ENCODE data around the gene HOXA2.
A peak's percentile ranks its signal among the peaks of the same experiment; 100 is the strongest.

HOXA2 gene

GRCh38 chr7:27145914-27146412 lies 43.5 kb upstream of the HOXA2 start (continued):
- no peak for TF ChIP-seq IKZF3 (tag by site-specific recombination; IDR thresholded peaks at IDR 0.05)
- no peak for TF ChIP-seq ZNF311 (tag by site-specific recombination; IDR thresholded peaks at IDR 0.05; ENCODE audit: borderline replicate concordance)
- TF ChIP-seq ZNF785 (tag by site-specific recombination; IDR thresholded peaks at IDR 0.05) = no peak
- no peak for TF ChIP-seq GLIS1 (tag by site-specific recombination; IDR thresholded peaks at IDR 0.05)
- TF ChIP-seq ZNF629 (tag by site-specific recombination; IDR thresholded peaks at IDR 0.05) = no peak
- no peak for TF ChIP-seq ZBTB48 (tag by site-specific recombination; IDR thresholded peaks at IDR 0.05)
- TF ChIP-seq, protein P1, sequence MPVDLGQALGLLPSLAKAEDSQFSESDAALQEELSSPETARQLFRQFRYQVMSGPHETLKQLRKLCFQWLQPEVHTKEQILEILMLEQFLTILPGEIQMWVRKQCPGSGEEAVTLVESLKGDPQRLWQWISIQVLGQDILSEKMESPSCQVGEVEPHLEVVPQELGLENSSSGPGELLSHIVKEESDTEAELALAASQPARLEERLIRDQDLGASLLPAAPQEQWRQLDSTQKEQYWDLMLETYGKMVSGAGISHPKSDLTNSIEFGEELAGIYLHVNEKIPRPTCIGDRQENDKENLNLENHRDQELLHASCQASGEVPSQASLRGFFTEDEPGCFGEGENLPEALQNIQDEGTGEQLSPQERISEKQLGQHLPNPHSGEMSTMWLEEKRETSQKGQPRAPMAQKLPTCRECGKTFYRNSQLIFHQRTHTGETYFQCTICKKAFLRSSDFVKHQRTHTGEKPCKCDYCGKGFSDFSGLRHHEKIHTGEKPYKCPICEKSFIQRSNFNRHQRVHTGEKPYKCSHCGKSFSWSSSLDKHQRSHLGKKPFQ (tag by site-specific recombination; IDR thresholded peaks at IDR 0.05) = 0 out of 2 replicates have a peak, but pooled peaks have one; percentile 27
- no peak for TF ChIP-seq YY2 (tag by site-specific recombination; IDR thresholded peaks at IDR 0.05)
- TF ChIP-seq ZNF394 (tag by site-specific recombination; IDR thresholded peaks at IDR 0.05; ENCODE audit: borderline replicate concordance) = no peak
- no peak; the same call in 1 of the 2 replicates for TF ChIP-seq ZXDB (tag by site-specific recombination; IDR thresholded peaks at IDR 0.05)
- TF ChIP-seq HOXA7 (CRISPR knock-in tag; IDR thresholded peaks at IDR 0.05; ENCODE audit: borderline replicate concordance) = no peak
- TF ChIP-seq ZNF677 (tag by site-specific recombination; IDR thresholded peaks at IDR 0.05) = no peak
- TF ChIP-seq ZSCAN23 (tag by site-specific recombination; IDR thresholded peaks at IDR 0.05) = no peak
- peak; percentile 0; the same call in 1 of the 2 replicates for TF ChIP-seq ZBTB17 (tag by site-specific recombination; IDR thresholded peaks at IDR 0.05)
- TF ChIP-seq ZNF600 (tag by site-specific recombination; IDR thresholded peaks at IDR 0.05) = no peak
- TF ChIP-seq ZNF791 (tag by site-specific recombination; IDR thresholded peaks at IDR 0.05) = no peak
- TF ChIP-seq, protein P2, sequence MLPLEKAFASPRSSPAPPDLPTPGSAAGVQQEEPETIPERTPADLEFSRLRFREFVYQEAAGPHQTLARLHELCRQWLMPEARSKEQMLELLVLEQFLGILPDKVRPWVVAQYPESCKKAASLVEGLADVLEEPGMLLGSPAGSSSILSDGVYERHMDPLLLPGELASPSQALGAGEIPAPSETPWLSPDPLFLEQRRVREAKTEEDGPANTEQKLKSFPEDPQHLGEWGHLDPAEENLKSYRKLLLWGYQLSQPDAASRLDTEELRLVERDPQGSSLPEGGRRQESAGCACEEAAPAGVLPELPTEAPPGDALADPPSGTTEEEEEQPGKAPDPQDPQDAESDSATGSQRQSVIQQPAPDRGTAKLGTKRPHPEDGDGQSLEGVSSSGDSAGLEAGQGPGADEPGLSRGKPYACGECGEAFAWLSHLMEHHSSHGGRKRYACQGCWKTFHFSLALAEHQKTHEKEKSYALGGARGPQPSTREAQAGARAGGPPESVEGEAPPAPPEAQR (tag by site-specific recombination; IDR thresholded peaks at IDR 0.05) = no peak
- no peak for TF ChIP-seq ZNF132 (tag by site-specific recombination; IDR thresholded peaks at IDR 0.05; ENCODE audit: borderline replicate concordance)
- no peak for TF ChIP-seq ZNF571 (tag by site-specific recombination; IDR thresholded peaks at IDR 0.05)
- no peak for TF ChIP-seq ZNF768 (tag by site-specific recombination; IDR thresholded peaks at IDR 0.05)
- TF ChIP-seq ZNF10 (tag by site-specific recombination; IDR thresholded peaks at IDR 0.05) = no peak
- TF ChIP-seq ZNF48 (tag by site-specific recombination; IDR thresholded peaks at IDR 0.05) = no peak
- TF ChIP-seq, protein P3, sequence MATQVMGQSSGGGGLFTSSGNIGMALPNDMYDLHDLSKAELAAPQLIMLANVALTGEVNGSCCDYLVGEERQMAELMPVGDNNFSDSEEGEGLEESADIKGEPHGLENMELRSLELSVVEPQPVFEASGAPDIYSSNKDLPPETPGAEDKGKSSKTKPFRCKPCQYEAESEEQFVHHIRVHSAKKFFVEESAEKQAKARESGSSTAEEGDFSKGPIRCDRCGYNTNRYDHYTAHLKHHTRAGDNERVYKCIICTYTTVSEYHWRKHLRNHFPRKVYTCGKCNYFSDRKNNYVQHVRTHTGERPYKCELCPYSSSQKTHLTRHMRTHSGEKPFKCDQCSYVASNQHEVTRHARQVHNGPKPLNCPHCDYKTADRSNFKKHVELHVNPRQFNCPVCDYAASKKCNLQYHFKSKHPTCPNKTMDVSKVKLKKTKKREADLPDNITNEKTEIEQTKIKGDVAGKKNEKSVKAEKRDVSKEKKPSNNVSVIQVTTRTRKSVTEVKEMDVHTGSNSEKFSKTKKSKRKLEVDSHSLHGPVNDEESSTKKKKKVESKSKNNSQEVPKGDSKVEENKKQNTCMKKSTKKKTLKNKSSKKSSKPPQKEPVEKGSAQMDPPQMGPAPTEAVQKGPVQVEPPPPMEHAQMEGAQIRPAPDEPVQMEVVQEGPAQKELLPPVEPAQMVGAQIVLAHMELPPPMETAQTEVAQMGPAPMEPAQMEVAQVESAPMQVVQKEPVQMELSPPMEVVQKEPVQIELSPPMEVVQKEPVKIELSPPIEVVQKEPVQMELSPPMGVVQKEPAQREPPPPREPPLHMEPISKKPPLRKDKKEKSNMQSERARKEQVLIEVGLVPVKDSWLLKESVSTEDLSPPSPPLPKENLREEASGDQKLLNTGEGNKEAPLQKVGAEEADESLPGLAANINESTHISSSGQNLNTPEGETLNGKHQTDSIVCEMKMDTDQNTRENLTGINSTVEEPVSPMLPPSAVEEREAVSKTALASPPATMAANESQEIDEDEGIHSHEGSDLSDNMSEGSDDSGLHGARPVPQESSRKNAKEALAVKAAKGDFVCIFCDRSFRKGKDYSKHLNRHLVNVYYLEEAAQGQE (tag by site-specific recombination; IDR thresholded peaks at IDR 0.05) = no peak
- no peak for TF ChIP-seq YY1 (tag by site-specific recombination; IDR thresholded peaks at IDR 0.05)
- no peak for TF ChIP-seq ZNF155 (tag by site-specific recombination; IDR thresholded peaks at IDR 0.05)
- TF ChIP-seq ZNF169 (tag by site-specific recombination; IDR thresholded peaks at IDR 0.05) = no peak
- no peak for TF ChIP-seq ZNF211 (tag by site-specific recombination; IDR thresholded peaks at IDR 0.05; ENCODE audit: low read depth)
- no peak for TF ChIP-seq ZSCAN5A (tag by site-specific recombination; IDR thresholded peaks at IDR 0.05)
- no peak for TF ChIP-seq SETDB1 (IDR thresholded peaks at IDR 0.05; ENCODE audit: insufficient read length, low read length)
- TF ChIP-seq TCF7L2 (IDR thresholded peaks at IDR 0.05; ENCODE audit: borderline replicate concordance, low read depth, low read length) = no peak
- TF ChIP-seq OSR2 (tag by site-specific recombination; IDR thresholded peaks at IDR 0.05) = peak; percentile 22; the same call in 1 of the 2 replicates
- no peak for TF ChIP-seq KLF9 (tag by site-specific recombination; IDR thresholded peaks at IDR 0.05; ENCODE audit: low read depth)
- TF ChIP-seq ZNF350 (tag by site-specific recombination; IDR thresholded peaks at IDR 0.05) = no peak
- TF ChIP-seq ZNF626 (tag by site-specific recombination; IDR thresholded peaks at IDR 0.05) = no peak
- 0 out of 2 replicates have a peak, but pooled peaks have one; percentile 33 for TF ChIP-seq ZBTB8A (tag by site-specific recombination; IDR thresholded peaks at IDR 0.05)
- 0 out of 2 replicates have a peak, but pooled peaks have one; percentile 18 for TF ChIP-seq SP7 (tag by site-specific recombination; IDR thresholded peaks at IDR 0.05)

All from HEK293 (cell line).